ENCODE results near the gene MEX3D.

- TF ChIP-seq CTCF (IDR thresholded peaks at IDR 0.05) (no peak), POLR2A (IDR thresholded peaks at IDR 0.05) (no peak)
Measured at GRCh38 chr19:1567848-1568227, 287 bp downstream of the MEX3D start.

Data from sigmoid colon (tissue), 3 donors.